Stimulated activated CD8-positive, alpha-beta memory T cell treated with anti-CD3 and anti-CD28 coated beads, Interleukin-12 subunit alpha, Interleukin-12 subunit beta, amount 100 ng/mL, for 24 hours (primary cell): ENCODE measurements around the gene ADH5.
"Not testable (repeated sequence)": the region's sequence is repeated elsewhere in the genome, so short reads cannot be mapped to it uniquely, and the experiment has no call there.

Experiments used
- DNase-seq: peaks from one replicate; pipeline ENCODE4 v3.0.0-alpha.2; 2020; ENCODE audit errors: extremely low read depth

Gene ADH5

GRCh38 chr4:99084595-99084994 lies 4.0 kb downstream of the ADH5 start:
- no peak for DNase-seq

GRCh38 chr4:99082192-99082591 lies 6.4 kb downstream of the ADH5 start:
- no peak for DNase-seq

- not testable (repeated sequence) for DNase-seq
Observed at GRCh38 chr4:99080869-99081268, 7.7 kb downstream of the ADH5 start.

GRCh38 chr4:99079625-99080295 lies 8.8 kb downstream of the ADH5 start:
- DNase-seq, result no peak

- DNase-seq, result no peak
Observed at GRCh38 chr4:99078931-99079624, 9.5 kb downstream of the ADH5 start.

GRCh38 chr4:99078336-99078735 lies 10.3 kb downstream of the ADH5 start:
- no peak for DNase-seq

GRCh38 chr4:99077177-99077576 lies 11.4 kb downstream of the ADH5 start:
- DNase-seq, result no peak

- DNase-seq, result no peak
Observed at GRCh38 chr4:99076292-99076976, 12.2 kb downstream of the ADH5 start.

- DNase-seq, result no peak
Observed at GRCh38 chr4:99074816-99075215, 13.8 kb downstream of the ADH5 start.

GRCh38 chr4:99071159-99071558 lies 17.4 kb downstream of the ADH5 start:
- no peak for DNase-seq

GRCh38 chr4:99067617-99068016 lies 21.0 kb downstream of the ADH5 start:
- no peak for DNase-seq

- not testable (repeated sequence) for DNase-seq
Observed at GRCh38 chr4:99065521-99065920, 23.1 kb downstream of the ADH5 start.

- DNase-seq, result no peak
Observed at GRCh38 chr4:99062120-99062519, 26.5 kb downstream of the ADH5 start.

- no peak for DNase-seq
Observed at GRCh38 chr4:99061048-99061700, 27.4 kb downstream of the ADH5 start.

GRCh38 chr4:99059550-99059949 lies 29.0 kb downstream of the ADH5 start:
- DNase-seq, result no peak

GRCh38 chr4:99058228-99058627 lies 30.4 kb downstream of the ADH5 start:
- DNase-seq, result no peak

- no peak for DNase-seq
Observed at GRCh38 chr4:99054428-99054994, 34.1 kb downstream of the ADH5 start.

- DNase-seq, result no peak
Observed at GRCh38 chr4:99052902-99053301, 35.7 kb downstream of the ADH5 start.

- DNase-seq, result no peak
Observed at GRCh38 chr4:99047710-99048109, 40.9 kb downstream of the ADH5 start.

- no peak for DNase-seq
Observed at GRCh38 chr4:99043346-99043745, 45.2 kb downstream of the ADH5 start.

- no peak for DNase-seq
Observed at GRCh38 chr4:99038213-99038612, 50.4 kb downstream of the ADH5 start.

GRCh38 chr4:99033956-99034355 lies 54.6 kb downstream of the ADH5 start:
- DNase-seq, result no peak
